HEK293 (cell line): ENCODE data around the gene ZNF25.
A peak's percentile ranks its signal among the peaks of the same experiment; 100 is the strongest.

Experiments
- ATF2 ChIP-seq: fragments of 450-650 bp; formaldehyde crosslinking; IDR thresholded peaks from 2 replicates; pipeline ENCODE4 v1.5.1; 2016; ENCODE audit warnings: missing biosample characterization, missing genetic modification characterization, low read depth
- BCL11A ChIP-seq: fragments of 450-650 bp; formaldehyde crosslinking; IDR thresholded peaks from 2 replicates; pipeline ENCODE4 v1.5.1; 2016; ENCODE audit warnings: low read depth, missing biosample characterization, missing genetic modification characterization
- ELK4 ChIP-seq: IDR thresholded peaks from 2 replicates; pipeline ENCODE4 v1.6.1; 2011; ENCODE audit warnings: mild to moderate bottlenecking, low read depth, low read length, borderline replicate concordance
- GFI1B ChIP-seq: fragments of 450-650 bp; formaldehyde crosslinking; IDR thresholded peaks from 2 replicates; pipeline ENCODE4 v1.5.1; 2016; ENCODE audit warnings: missing biosample characterization, missing genetic modification characterization
- HIC1 ChIP-seq: fragments of 450-650 bp; formaldehyde crosslinking; IDR thresholded peaks from 2 replicates; pipeline ENCODE4 v1.5.1; 2016; ENCODE audit warnings: missing biosample characterization, missing genetic modification characterization
- HOXA7 ChIP-seq: sonication (generic); formaldehyde crosslinking; IDR thresholded peaks from 2 replicates; pipeline ENCODE4 v1.8.1; 2022; ENCODE audit warnings: missing genetic modification reagents, borderline replicate concordance
- KLF8 ChIP-seq: fragments of 450-650 bp; formaldehyde crosslinking; IDR thresholded peaks from 2 replicates; pipeline ENCODE4 v1.5.1; 2016; ENCODE audit warnings: missing biosample characterization, missing genetic modification characterization
- SCRT1 ChIP-seq: fragments of 450-650 bp; formaldehyde crosslinking; IDR thresholded peaks from 2 replicates; pipeline ENCODE4 v1.5.1; 2016; ENCODE audit warnings: missing biosample characterization, missing genetic modification characterization, borderline replicate concordance
- ZBTB1 ChIP-seq: fragments of 450-650 bp; formaldehyde crosslinking; IDR thresholded peaks from 2 replicates; pipeline ENCODE4 v1.5.1; 2016; ENCODE audit warnings: missing biosample characterization, missing genetic modification characterization
- ZFP3 ChIP-seq: fragments of 450-650 bp; formaldehyde crosslinking; IDR thresholded peaks from 2 replicates; pipeline ENCODE4 v1.5.1; 2016; ENCODE audit warnings: low read depth, missing biosample characterization, missing genetic modification characterization
- ZFP41 ChIP-seq: fragments of 450-650 bp; formaldehyde crosslinking; IDR thresholded peaks from 2 replicates; pipeline ENCODE4 v1.5.1; 2016; ENCODE audit warnings: missing biosample characterization, missing genetic modification characterization, borderline replicate concordance
- ZNF112 ChIP-seq: fragments of 450-650 bp; formaldehyde crosslinking; IDR thresholded peaks from 2 replicates; pipeline ENCODE4 v1.5.0; 2017; ENCODE audit warnings: missing biosample characterization, missing genetic modification characterization
- ZNF133 ChIP-seq: fragments of 450-650 bp; formaldehyde crosslinking; IDR thresholded peaks from 2 replicates; pipeline ENCODE4 v1.5.1; 2016; ENCODE audit warnings: missing biosample characterization, missing genetic modification characterization
- ZNF146 ChIP-seq: fragments of 450-650 bp; formaldehyde crosslinking; IDR thresholded peaks from 2 replicates; pipeline ENCODE4 v1.5.1; 2016; ENCODE audit warnings: missing biosample characterization, missing genetic modification characterization
- ZNF16 ChIP-seq: fragments of 450-650 bp; formaldehyde crosslinking; IDR thresholded peaks from 2 replicates; pipeline ENCODE4 v1.5.1; 2016; ENCODE audit warnings: low read depth, missing biosample characterization, missing genetic modification characterization
- ZNF18 ChIP-seq: fragments of 450-650 bp; formaldehyde crosslinking; IDR thresholded peaks from 2 replicates; pipeline ENCODE4 v1.5.1; 2016; ENCODE audit warnings: missing biosample characterization, missing genetic modification characterization
- ZNF266 ChIP-seq: fragments of 450-650 bp; formaldehyde crosslinking; IDR thresholded peaks from 2 replicates; pipeline ENCODE4 v1.5.1; 2016; ENCODE audit warnings: missing biosample characterization, missing genetic modification characterization, low read depth
- ZNF335 ChIP-seq: fragments of 450-650 bp; formaldehyde crosslinking; conservative IDR thresholded peaks from 2 replicates; pipeline ENCODE4 v1.5.1; 2016; ENCODE audit warnings: missing biosample characterization, missing genetic modification characterization
- ZNF354C ChIP-seq: fragments of 450-650 bp; formaldehyde crosslinking; IDR thresholded peaks from 2 replicates; pipeline ENCODE4 v1.5.1; 2016; ENCODE audit warnings: missing biosample characterization, missing genetic modification characterization, low read depth, borderline replicate concordance
- ZNF37A ChIP-seq: fragments of 450-650 bp; IDR thresholded peaks from 2 replicates; pipeline ENCODE4 v1.5.1; 2018; ENCODE audit warnings: missing biosample characterization, missing genetic modification characterization
- ZNF433 ChIP-seq: fragments of 450-650 bp; formaldehyde crosslinking; IDR thresholded peaks from 2 replicates; pipeline ENCODE4 v1.5.1; 2016; ENCODE audit warnings: missing biosample characterization, missing genetic modification characterization, low read depth
- ZNF488 ChIP-seq: fragments of 450-650 bp; formaldehyde crosslinking; IDR thresholded peaks from 2 replicates; pipeline ENCODE4 v1.5.1; 2016; ENCODE audit warnings: missing biosample characterization, missing genetic modification characterization
- ZNF521 ChIP-seq: fragments of 450-650 bp; formaldehyde crosslinking; IDR thresholded peaks from 2 replicates; pipeline ENCODE4 v1.5.1; 2017; ENCODE audit warnings: missing biosample characterization, mild to moderate bottlenecking, missing genetic modification characterization
- ZNF549 ChIP-seq: fragments of 450-650 bp; IDR thresholded peaks from 2 replicates; pipeline ENCODE4 v1.5.1; 2018; ENCODE audit warnings: missing biosample characterization, missing genetic modification characterization, mild to moderate bottlenecking, inconsistent platforms, moderate library complexity
- ZNF610 ChIP-seq: fragments of 450-650 bp; formaldehyde crosslinking; IDR thresholded peaks from 2 replicates; pipeline ENCODE4 v1.5.1; 2016; ENCODE audit warnings: missing biosample characterization, missing genetic modification characterization, borderline replicate concordance
- ZNF639 ChIP-seq: fragments of 450-650 bp; formaldehyde crosslinking; IDR thresholded peaks from 2 replicates; pipeline ENCODE4 v1.5.1; 2016; ENCODE audit warnings: missing biosample characterization, missing genetic modification characterization
- ZNF768 ChIP-seq: fragments of 450-650 bp; formaldehyde crosslinking; IDR thresholded peaks from 2 replicates; pipeline ENCODE4 v1.5.1; 2018; ENCODE audit warnings: missing biosample characterization, mild to moderate bottlenecking, missing genetic modification characterization
- ZNF785 ChIP-seq: fragments of 450-650 bp; formaldehyde crosslinking; IDR thresholded peaks from 2 replicates; pipeline ENCODE4 v1.5.1; 2016; ENCODE audit warnings: missing biosample characterization, missing genetic modification characterization
- ZSCAN18 ChIP-seq: fragments of 450-650 bp; formaldehyde crosslinking; IDR thresholded peaks from 2 replicates; pipeline ENCODE4 v1.5.1; 2016; ENCODE audit warnings: missing biosample characterization, missing genetic modification characterization
- ZSCAN30 ChIP-seq: fragments of 450-650 bp; IDR thresholded peaks from 2 replicates; pipeline ENCODE4 v1.5.1; 2018; ENCODE audit warnings: missing biosample characterization, mild to moderate bottlenecking, missing genetic modification characterization, moderate library complexity

Gene ZNF25

GRCh38 chr10:38010119-38010903 is 33.9 kb upstream of the ZNF25 start, which contains the start of gene ZNF33A (continued):
- no peak for TF ChIP-seq ZBTB1 (tag by site-specific recombination)
- TF ChIP-seq ZNF146 = no peak
- no peak for TF ChIP-seq ZNF549 (tag by site-specific recombination)
- TF ChIP-seq ZNF488 (tag by site-specific recombination) = no peak
- TF ChIP-seq BCL11A = no peak
- no peak for TF ChIP-seq ZNF610 (tag by site-specific recombination)
- TF ChIP-seq GFI1B (tag by site-specific recombination) = no peak
- TF ChIP-seq ZNF521 (tag by site-specific recombination) = no peak
- TF ChIP-seq HOXA7 (CRISPR knock-in tag) = no peak
- no peak for TF ChIP-seq ZNF133 (tag by site-specific recombination)
- no peak for TF ChIP-seq SCRT1
- TF ChIP-seq KLF8 (tag by site-specific recombination) = no peak; the same call in 1 of the 2 replicates
- TF ChIP-seq ZNF785 (tag by site-specific recombination) = no peak
- no peak for TF ChIP-seq ELK4
- no peak for TF ChIP-seq ZNF354C
- TF ChIP-seq ZSCAN30 (tag by site-specific recombination) = peak; percentile 18; the same call in 1 of the 2 replicates
- no peak for TF ChIP-seq ATF2 (tag by site-specific recombination)
- peak; percentile 98 for TF ChIP-seq ZNF335 (tag by site-specific recombination)
- no peak for TF ChIP-seq ZNF768 (tag by site-specific recombination)
- TF ChIP-seq ZFP3 (tag by site-specific recombination) = no peak
- no peak for TF ChIP-seq ZNF16 (tag by site-specific recombination)
- TF ChIP-seq ZNF266 (tag by site-specific recombination) = no peak
- TF ChIP-seq ZNF433 (tag by site-specific recombination) = no peak
- TF ChIP-seq ZSCAN18 (tag by site-specific recombination) = no peak
- TF ChIP-seq ZNF18 (tag by site-specific recombination) = no peak
- TF ChIP-seq HIC1 (tag by site-specific recombination) = peak; percentile 51
- no peak for TF ChIP-seq ZFP41 (tag by site-specific recombination)
- no peak for TF ChIP-seq ZNF112 (tag by site-specific recombination)
- no peak for TF ChIP-seq ZNF37A (tag by site-specific recombination)
- TF ChIP-seq ZNF639 (tag by site-specific recombination) = no peak
